H1 (cell line): Measurements from ENCODE around the gene LIMK1. TPM values are rescaled to one million over a fixed set of nuclear protein-coding genes. Genes with fewer than 3 reads are reported as not detected.

Experiments
- BACH1 ChIP-seq: IDR thresholded peaks from 2 replicates; pipeline ENCODE4 v1.6.1; 2012; ENCODE audit warnings: low read length, improper control_type of control experiment
- KDM4A ChIP-seq: IDR thresholded peaks from one replicate; pipeline ENCODE4 v1.7.1; 2012; ENCODE audit warnings: low read depth, mild to moderate bottlenecking, moderate library complexity, low read length, inconsistent platforms; ENCODE audit not compliant: severe bottlenecking
- SP1 ChIP-seq: IDR thresholded peaks from 2 replicates; pipeline ENCODE4 v1.6.1; 2011; ENCODE audit warnings: low read depth, low read length
- TBP ChIP-seq: IDR thresholded peaks from 2 replicates; pipeline ENCODE4 v1.6.1; 2011; ENCODE audit warnings: low read depth, low read length, improper control_type of control experiment
- YY1 ChIP-seq: IDR thresholded peaks from 2 replicates; pipeline ENCODE4 v1.6.1; 2011; ENCODE audit warnings: low read depth, mild to moderate bottlenecking, low read length
- ZNF274 ChIP-seq: IDR thresholded peaks from 2 replicates; pipeline ENCODE4 v1.7.0; 2012; ENCODE audit warnings: low read length, borderline replicate concordance; ENCODE audit errors: extremely low read depth
- polyA plus RNA-seq, 7 experiments: library from polyadenylated mRNA; depleted of rRNA in 3 of 7; stranded (reverse) in 5 of 7; unstranded in 2 of 7; fragments of >200 nt in 5 of 7; fragments of 200-250 nt in 2 of 7; gene quantifications; 1 replicate in 5 of 7; 2 replicates in 1 of 7; 4 replicates in 1 of 7; pipeline versions ENCODE4 v1.2.1 to v1.2.3, GENCODE V29; 2011 to 2013; ENCODE audit warnings: missing spikeins in 2 of 7, mixed read lengths in 2 of 7
- total RNA-seq: library from RNA; stranded (reverse); fragmentation: NEBNext Ultra II Directional; extraction: Animal tissue kit (Norgen Biotek cat#: 25700); gene quantifications from 2 replicates; pipeline ENCODE4 v1.2.1, GENCODE V29; 2021
- TF ChIP-seq, protein P1 (sequence below): fragments of 300-600 bp; sonication (generic); IDR thresholded peaks from 2 replicates; pipeline ENCODE4 v1.7.1; 2012; ENCODE audit warnings: low read length, moderate library complexity, mild to moderate bottlenecking, inconsistent platforms; ENCODE audit not compliant: insufficient replicate concordance

The LIMK1 gene
- total and polyA plus RNA-seq, 2 of the 8 experiments (the other 6 are each of a cell fraction or from before 2014, with no cell fraction given), result 93.5 to 108 TPM

DNA sequence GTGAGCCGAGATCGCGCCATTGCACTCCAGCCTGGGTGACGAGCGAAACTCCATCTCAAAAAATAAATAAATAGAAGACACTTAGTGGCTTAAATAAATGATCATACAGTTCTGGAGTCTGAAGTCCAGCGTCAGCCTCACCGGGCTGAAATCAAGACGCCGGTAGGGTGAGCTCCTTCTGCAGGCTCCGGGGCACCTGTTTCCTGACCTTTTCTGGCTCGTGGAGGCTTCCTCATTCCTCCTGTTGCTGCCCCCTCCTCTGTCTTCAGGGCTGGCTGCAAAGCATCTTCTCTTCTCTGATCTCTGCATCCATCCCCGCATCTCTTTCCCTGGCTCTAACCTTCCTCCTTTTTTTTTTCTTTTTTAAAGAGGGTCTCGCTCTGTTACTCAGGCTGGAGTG is 32.8 kb downstream of the LIMK1 start (continued):
- TF ChIP-seq, protein P1, sequence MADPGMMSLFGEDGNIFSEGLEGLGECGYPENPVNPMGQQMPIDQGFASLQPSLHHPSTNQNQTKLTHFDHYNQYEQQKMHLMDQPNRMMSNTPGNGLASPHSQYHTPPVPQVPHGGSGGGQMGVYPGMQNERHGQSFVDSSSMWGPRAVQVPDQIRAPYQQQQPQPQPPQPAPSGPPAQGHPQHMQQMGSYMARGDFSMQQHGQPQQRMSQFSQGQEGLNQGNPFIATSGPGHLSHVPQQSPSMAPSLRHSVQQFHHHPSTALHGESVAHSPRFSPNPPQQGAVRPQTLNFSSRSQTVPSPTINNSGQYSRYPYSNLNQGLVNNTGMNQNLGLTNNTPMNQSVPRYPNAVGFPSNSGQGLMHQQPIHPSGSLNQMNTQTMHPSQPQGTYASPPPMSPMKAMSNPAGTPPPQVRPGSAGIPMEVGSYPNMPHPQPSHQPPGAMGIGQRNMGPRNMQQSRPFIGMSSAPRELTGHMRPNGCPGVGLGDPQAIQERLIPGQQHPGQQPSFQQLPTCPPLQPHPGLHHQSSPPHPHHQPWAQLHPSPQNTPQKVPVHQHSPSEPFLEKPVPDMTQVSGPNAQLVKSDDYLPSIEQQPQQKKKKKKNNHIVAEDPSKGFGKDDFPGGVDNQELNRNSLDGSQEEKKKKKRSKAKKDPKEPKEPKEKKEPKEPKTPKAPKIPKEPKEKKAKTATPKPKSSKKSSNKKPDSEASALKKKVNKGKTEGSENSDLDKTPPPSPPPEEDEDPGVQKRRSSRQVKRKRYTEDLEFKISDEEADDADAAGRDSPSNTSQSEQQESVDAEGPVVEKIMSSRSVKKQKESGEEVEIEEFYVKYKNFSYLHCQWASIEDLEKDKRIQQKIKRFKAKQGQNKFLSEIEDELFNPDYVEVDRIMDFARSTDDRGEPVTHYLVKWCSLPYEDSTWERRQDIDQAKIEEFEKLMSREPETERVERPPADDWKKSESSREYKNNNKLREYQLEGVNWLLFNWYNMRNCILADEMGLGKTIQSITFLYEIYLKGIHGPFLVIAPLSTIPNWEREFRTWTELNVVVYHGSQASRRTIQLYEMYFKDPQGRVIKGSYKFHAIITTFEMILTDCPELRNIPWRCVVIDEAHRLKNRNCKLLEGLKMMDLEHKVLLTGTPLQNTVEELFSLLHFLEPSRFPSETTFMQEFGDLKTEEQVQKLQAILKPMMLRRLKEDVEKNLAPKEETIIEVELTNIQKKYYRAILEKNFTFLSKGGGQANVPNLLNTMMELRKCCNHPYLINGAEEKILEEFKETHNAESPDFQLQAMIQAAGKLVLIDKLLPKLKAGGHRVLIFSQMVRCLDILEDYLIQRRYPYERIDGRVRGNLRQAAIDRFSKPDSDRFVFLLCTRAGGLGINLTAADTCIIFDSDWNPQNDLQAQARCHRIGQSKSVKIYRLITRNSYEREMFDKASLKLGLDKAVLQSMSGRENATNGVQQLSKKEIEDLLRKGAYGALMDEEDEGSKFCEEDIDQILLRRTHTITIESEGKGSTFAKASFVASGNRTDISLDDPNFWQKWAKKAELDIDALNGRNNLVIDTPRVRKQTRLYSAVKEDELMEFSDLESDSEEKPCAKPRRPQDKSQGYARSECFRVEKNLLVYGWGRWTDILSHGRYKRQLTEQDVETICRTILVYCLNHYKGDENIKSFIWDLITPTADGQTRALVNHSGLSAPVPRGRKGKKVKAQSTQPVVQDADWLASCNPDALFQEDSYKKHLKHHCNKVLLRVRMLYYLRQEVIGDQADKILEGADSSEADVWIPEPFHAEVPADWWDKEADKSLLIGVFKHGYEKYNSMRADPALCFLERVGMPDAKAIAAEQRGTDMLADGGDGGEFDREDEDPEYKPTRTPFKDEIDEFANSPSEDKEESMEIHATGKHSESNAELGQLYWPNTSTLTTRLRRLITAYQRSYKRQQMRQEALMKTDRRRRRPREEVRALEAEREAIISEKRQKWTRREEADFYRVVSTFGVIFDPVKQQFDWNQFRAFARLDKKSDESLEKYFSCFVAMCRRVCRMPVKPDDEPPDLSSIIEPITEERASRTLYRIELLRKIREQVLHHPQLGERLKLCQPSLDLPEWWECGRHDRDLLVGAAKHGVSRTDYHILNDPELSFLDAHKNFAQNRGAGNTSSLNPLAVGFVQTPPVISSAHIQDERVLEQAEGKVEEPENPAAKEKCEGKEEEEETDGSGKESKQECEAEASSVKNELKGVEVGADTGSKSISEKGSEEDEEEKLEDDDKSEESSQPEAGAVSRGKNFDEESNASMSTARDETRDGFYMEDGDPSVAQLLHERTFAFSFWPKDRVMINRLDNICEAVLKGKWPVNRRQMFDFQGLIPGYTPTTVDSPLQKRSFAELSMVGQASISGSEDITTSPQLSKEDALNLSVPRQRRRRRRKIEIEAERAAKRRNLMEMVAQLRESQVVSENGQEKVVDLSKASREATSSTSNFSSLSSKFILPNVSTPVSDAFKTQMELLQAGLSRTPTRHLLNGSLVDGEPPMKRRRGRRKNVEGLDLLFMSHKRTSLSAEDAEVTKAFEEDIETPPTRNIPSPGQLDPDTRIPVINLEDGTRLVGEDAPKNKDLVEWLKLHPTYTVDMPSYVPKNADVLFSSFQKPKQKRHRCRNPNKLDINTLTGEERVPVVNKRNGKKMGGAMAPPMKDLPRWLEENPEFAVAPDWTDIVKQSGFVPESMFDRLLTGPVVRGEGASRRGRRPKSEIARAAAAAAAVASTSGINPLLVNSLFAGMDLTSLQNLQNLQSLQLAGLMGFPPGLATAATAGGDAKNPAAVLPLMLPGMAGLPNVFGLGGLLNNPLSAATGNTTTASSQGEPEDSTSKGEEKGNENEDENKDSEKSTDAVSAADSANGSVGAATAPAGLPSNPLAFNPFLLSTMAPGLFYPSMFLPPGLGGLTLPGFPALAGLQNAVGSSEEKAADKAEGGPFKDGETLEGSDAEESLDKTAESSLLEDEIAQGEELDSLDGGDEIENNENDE, result no peak
- TF ChIP-seq YY1, result no peak
- no peak for TF ChIP-seq TBP
- no peak for TF ChIP-seq ZNF274
- TF ChIP-seq SP1, result no peak
- TF ChIP-seq KDM4A, result no peak
- no peak for TF ChIP-seq BACH1
- TF ChIP-seq, all 59 proteins: peak for 0
